H1 (cell line): ENCODE data around the gene HDDC3. TPM values are rescaled to one million over a fixed set of nuclear protein-coding genes. Genes with fewer than 3 reads are reported as not detected.

Source experiments
- CHD2 ChIP-seq: IDR thresholded peaks from 2 replicates; pipeline ENCODE4 v1.6.1; 2012; ENCODE audit warnings: low read length, improper control_type of control experiment
- EZH2 ChIP-seq: fragments of 200-600 bp; sonication (generic); IDR thresholded peaks from 2 replicates; pipeline ENCODE4 v1.7.1; 2012; ENCODE audit warnings: low read depth, mild to moderate bottlenecking, moderate library complexity, low read length, inconsistent platforms; ENCODE audit not compliant: severe bottlenecking
- POLR2AphosphoS5 ChIP-seq: IDR thresholded peaks from 2 replicates; pipeline ENCODE4 v1.6.1; 2011; ENCODE audit warnings: low read depth, low read length
- POU5F1 ChIP-seq: IDR thresholded peaks from 2 replicates; pipeline ENCODE4 v1.6.1; 2011; ENCODE audit warnings: low read depth, mild to moderate bottlenecking, low read length, moderate library complexity
- TEAD4 ChIP-seq: IDR thresholded peaks from 2 replicates; pipeline ENCODE4 v1.6.1; 2012; ENCODE audit warnings: low read depth, low read length, inconsistent platforms, mixed read lengths
- polyA plus RNA-seq, 7 experiments: library from polyadenylated mRNA; depleted of rRNA in 3 of 7; stranded (reverse) in 5 of 7; unstranded in 2 of 7; fragments of >200 nt in 5 of 7; fragments of 200-250 nt in 2 of 7; gene quantifications; 1 replicate in 5 of 7; 2 replicates in 1 of 7; 4 replicates in 1 of 7; pipeline versions ENCODE4 v1.2.1 to v1.2.3, GENCODE V29; 2011 to 2013; ENCODE audit warnings: missing spikeins in 2 of 7, mixed read lengths in 2 of 7
- total RNA-seq: library from RNA; stranded (reverse); fragmentation: NEBNext Ultra II Directional; extraction: Animal tissue kit (Norgen Biotek cat#: 25700); gene quantifications from 2 replicates; pipeline ENCODE4 v1.2.1, GENCODE V29; 2021

Gene HDDC3
- total and polyA plus RNA-seq, 2 of the 8 experiments (the other 6 are each of a cell fraction or from before 2014, with no cell fraction given), result 16.3 to 16.5 TPM

DNA sequence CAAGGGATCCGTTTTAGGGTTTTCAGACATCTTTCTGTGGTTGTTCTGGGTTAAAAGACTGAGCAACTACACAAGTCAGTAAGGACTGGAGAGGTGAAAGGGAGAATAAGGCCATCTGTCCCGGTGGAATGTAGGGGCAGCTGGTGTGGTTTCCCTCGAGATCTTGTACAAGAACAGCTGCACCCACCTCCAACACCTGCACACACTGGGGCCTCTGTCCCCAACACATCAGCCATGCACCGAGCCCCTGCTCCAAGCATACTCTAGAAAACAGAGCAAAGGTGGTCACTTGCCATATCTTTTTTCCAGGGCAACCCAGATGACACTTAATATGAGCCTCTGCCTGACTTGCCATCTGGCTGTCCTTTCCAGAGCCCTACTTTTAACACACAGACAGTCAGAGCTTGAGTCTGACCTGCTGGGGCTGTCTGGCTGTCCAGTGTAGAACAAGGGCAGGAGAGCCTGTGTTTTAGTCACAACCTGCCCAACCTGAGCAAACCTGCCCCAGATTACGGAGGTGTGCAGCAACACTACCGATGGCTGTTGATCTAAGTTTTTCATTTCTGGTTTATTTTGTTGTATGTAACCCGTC, 17.0 kb downstream of the HDDC3 start (continued):
- TF ChIP-seq POU5F1 (no peak), POLR2AphosphoS5 (no peak), CHD2 (no peak), EZH2 (no peak), TEAD4 (no peak)
- TF ChIP-seq, all 59 proteins: peak for 0
